Brain pericyte (primary cell): ENCODE measurements around the gene PTPRE.

ENCODE experiments used
- DNase-seq: peaks from one replicate; pipeline ENCODE4 v3.0.0-alpha.2; 2012; ENCODE audit warnings: low read depth, low spot score

The PTPRE gene

GRCh38 chr10:127925471-127926207, 18.7 kb downstream of the PTPRE start:
- no peak for DNase-seq

GRCh38 chr10:127926455-127926854, 19.6 kb downstream of the PTPRE start:
- no peak for DNase-seq

- DNase-seq, result no peak
Measured at GRCh38 chr10:127928021-127928806, 21.3 kb downstream of the PTPRE start.

- no peak for DNase-seq
Measured at GRCh38 chr10:127932521-127933270, 25.8 kb downstream of the PTPRE start.

GRCh38 chr10:127933271-127933670, 26.4 kb downstream of the PTPRE start:
- DNase-seq, result no peak

GRCh38 chr10:127934383-127934782, 27.5 kb downstream of the PTPRE start:
- no peak for DNase-seq

- no peak for DNase-seq
Measured at GRCh38 chr10:127935071-127935561, 28.2 kb downstream of the PTPRE start.

GRCh38 chr10:127937069-127937468, 30.2 kb downstream of the PTPRE start:
- no peak for DNase-seq

- no peak for DNase-seq
Measured at GRCh38 chr10:127937915-127938463, 31.1 kb downstream of the PTPRE start.

- no peak for DNase-seq
Measured at GRCh38 chr10:127939786-127940330, 33.0 kb downstream of the PTPRE start.

GRCh38 chr10:127940866-127941640, 34.1 kb downstream of the PTPRE start:
- no peak for DNase-seq

GRCh38 chr10:127942811-127943210, 35.9 kb downstream of the PTPRE start:
- DNase-seq, result no peak

- no peak for DNase-seq
Measured at GRCh38 chr10:127943336-127943910, 36.5 kb downstream of the PTPRE start.

GRCh38 chr10:127944256-127944655, 37.4 kb downstream of the PTPRE start:
- DNase-seq, result no peak

- no peak for DNase-seq
Measured at GRCh38 chr10:127945341-127945758, 38.4 kb downstream of the PTPRE start.

- no peak for DNase-seq
Measured at GRCh38 chr10:127945948-127946711, 39.2 kb downstream of the PTPRE start.

GRCh38 chr10:127947211-127947610, 40.3 kb downstream of the PTPRE start:
- DNase-seq, result no peak

GRCh38 chr10:127948791-127949190, 41.9 kb downstream of the PTPRE start:
- DNase-seq, result no peak

GRCh38 chr10:127949831-127950230, 42.9 kb downstream of the PTPRE start:
- DNase-seq, result no peak
